Diencephalon (tissue), 1 donor: ENCODE measurements around the gene ZXDB. TPM values are rescaled to one million over a fixed set of nuclear protein-coding genes. Genes with fewer than 3 reads are reported as not detected.

Experiments used
- total RNA-seq: library from RNA; depleted of rRNA; stranded (reverse); fragments of >200 nt; gene quantifications from one replicate; pipeline ENCODE4 v1.2.3, GENCODE V29; 2014

ZXDB gene
- total RNA-seq, result 16.8 TPM

DNA sequence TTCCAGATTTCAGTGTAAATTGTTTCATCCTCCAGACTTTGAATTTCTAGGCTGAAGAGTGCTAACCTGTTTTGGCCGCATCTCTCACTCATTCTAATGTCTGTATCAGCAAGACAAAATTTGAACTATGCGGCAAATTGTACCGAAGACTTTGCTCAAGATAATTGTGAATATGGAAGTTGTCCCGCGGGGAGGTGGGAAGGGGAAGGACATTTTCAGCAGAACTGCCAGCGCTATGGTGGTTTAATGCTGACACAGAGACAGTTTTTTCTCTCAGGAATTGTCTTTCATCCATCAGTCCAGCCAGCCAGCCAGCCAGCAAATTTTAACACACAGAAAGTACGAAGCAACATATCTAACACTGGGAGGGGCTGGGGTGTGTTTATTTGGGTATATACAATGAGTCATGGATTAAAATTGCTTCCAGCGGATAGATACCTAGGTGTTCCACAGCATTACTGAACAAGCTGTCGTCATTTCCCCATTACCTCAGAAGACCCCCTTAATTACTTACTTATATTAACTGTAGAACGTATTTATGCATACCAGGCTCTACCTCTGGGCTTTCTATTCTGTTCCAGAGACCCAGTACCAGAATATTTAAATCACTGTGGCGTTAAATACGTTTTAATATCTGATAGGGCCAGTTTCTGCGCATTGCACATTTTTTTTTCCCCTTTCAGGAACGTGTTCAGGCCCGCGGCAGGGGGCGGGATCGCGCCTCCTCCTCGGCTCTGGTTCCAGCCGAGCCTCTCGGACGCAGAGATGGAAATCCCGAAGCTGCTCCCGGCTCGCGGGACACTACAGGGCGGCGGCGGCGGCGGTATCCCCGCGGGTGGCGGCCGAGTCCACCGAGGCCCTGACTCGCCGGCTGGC, at the start of gene ZXDB:
Gene ZXDB, plus strand, starts transcription at position 728 of the 876 bp plus-strand sequence. Its CDS starts 38 bp downstream, at position 766.

Other genes starting within 250 kb of the ZXDB start
- not detected for gene NLRP2B, start 88.2 kb downstream of the ZXDB start, total RNA-seq